HepG2 (cell line): ENCODE measurements around the gene STX5. TPM values are rescaled to one million over a fixed set of nuclear protein-coding genes. Genes with fewer than 3 reads are reported as not detected.

Experiments
- ATF7-NPFF ChIP-seq: sonication (generic); formaldehyde crosslinking; IDR thresholded peaks from 2 replicates; pipeline ENCODE4 v1.8.1; 2023; ENCODE audit warnings: mild to moderate bottlenecking, low read depth, missing genetic modification reagents, moderate library complexity
- DDIT3 ChIP-seq: sonication (generic); formaldehyde crosslinking; IDR thresholded peaks from 2 replicates; pipeline ENCODE4 v1.4.0; 2020; ENCODE audit warnings: mild to moderate bottlenecking, missing genetic modification reagents
- PAWR ChIP-seq: sonication (generic); formaldehyde crosslinking; IDR thresholded peaks from 2 replicates; pipeline ENCODE4 v1.4.0; 2020; ENCODE audit warnings: missing genetic modification reagents, mild to moderate bottlenecking, borderline replicate concordance
- PTBP1 ChIP-seq: fragments of 200-400 bp; formaldehyde crosslinking; IDR thresholded peaks from 2 replicates; pipeline ENCODE4 v1.6.1; 2018; ENCODE audit warnings: low read length, low read depth; ENCODE audit not compliant: poor library complexity, severe bottlenecking
- SIN3A ChIP-seq: IDR thresholded peaks from 2 replicates; pipeline ENCODE4 v1.6.1; 2011; ENCODE audit warnings: low read depth, mild to moderate bottlenecking, control low read depth, low read length, borderline replicate concordance
- TFAP4 ChIP-seq: sonication (generic); IDR thresholded peaks from 2 replicates; pipeline ENCODE4 v1.6.1; 2016; ENCODE audit warnings: low read depth, borderline replicate concordance
- TFDP1 ChIP-seq: IDR thresholded peaks from 2 replicates; pipeline ENCODE4 v1.6.1; 2016; ENCODE audit warnings: missing compliant biosample characterization, missing genetic modification reagents, borderline replicate concordance
- ZBTB37 ChIP-seq: sonication (generic); formaldehyde crosslinking; IDR thresholded peaks from 2 replicates; pipeline ENCODE4 v1.4.0; 2020; ENCODE audit warnings: mild to moderate bottlenecking, missing genetic modification reagents
- ZFP41 ChIP-seq: sonication (generic); formaldehyde crosslinking; IDR thresholded peaks from 2 replicates; pipeline ENCODE4 v1.4.0; 2020; ENCODE audit warnings: mild to moderate bottlenecking, missing genetic modification reagents, borderline replicate concordance
- ZNF18 ChIP-seq: sonication (generic); formaldehyde crosslinking; IDR thresholded peaks from 2 replicates; pipeline ENCODE4 v1.8.0; 2022; ENCODE audit warnings: mild to moderate bottlenecking, missing genetic modification reagents; ENCODE audit not compliant: insufficient replicate concordance
- ZNF496 ChIP-seq: sonication (generic); formaldehyde crosslinking; IDR thresholded peaks from 2 replicates; pipeline ENCODE4 v1.8.1; 2023; ENCODE audit warnings: mild to moderate bottlenecking, moderate library complexity, missing genetic modification reagents; ENCODE audit not compliant: insufficient replicate concordance
- ZNF564 ChIP-seq: sonication (generic); formaldehyde crosslinking; IDR thresholded peaks from 2 replicates; pipeline ENCODE4 v1.8.1; 2023; ENCODE audit warnings: mild to moderate bottlenecking, missing genetic modification reagents
- ZNF639 ChIP-seq: conservative IDR thresholded peaks from 2 replicates; pipeline ENCODE4 v1.6.1; 2018; ENCODE audit warnings: missing genetic modification reagents
- polyA plus RNA-seq, 8 experiments: library from polyadenylated mRNA; depleted of rRNA in 3 of 8; stranded (reverse) in 7 of 8; unstranded in 1 of 8; fragments of >200 nt; fragmentation: Illumina TruSeq in 4 of 8; extraction: Trizol in 4 of 8; gene quantifications; 2 replicates each; pipeline versions ENCODE4 v1.2.1 to v1.2.3, GENCODE V29; 2011 to 2016; ENCODE audit warnings: low read depth in 4 of 8, missing spikeins in 1 of 8, mixed read lengths in 1 of 8; ENCODE audit not compliant: insufficient read depth in 1 of 8
- total RNA-seq, 5 experiments: library from RNA; depleted of rRNA; stranded (reverse); fragments of >200 nt; fragmentation: Illumina TruSeq; extraction: Trizol; gene quantifications; 2 replicates each; pipeline ENCODE4 v1.2.3, GENCODE V29; 2016; ENCODE audit warnings: low read depth in 1 of 5
- TF ChIP-seq, protein P1 (sequence below): sonication (generic); formaldehyde crosslinking; IDR thresholded peaks from 2 replicates; pipeline ENCODE4 v1.5.0; 2020; ENCODE audit warnings: missing genetic modification reagents
- TF ChIP-seq, protein P2 (sequence below), 2 experiments: sonication (generic) in 1 of 2; formaldehyde crosslinking in 1 of 2; IDR thresholded peaks; 2 replicates each; pipeline versions ENCODE4 v1.4.0 to v1.6.1; 2018 to 2020; ENCODE audit warnings: missing genetic modification reagents in 2 of 2, borderline replicate concordance in 1 of 2, low read depth in 1 of 2, mild to moderate bottlenecking in 1 of 2, missing biosample characterization in 1 of 2

The STX5 gene
- total and polyA plus RNA-seq, 2 of the 13 experiments (the other 11 are each of a cell fraction or from before 2014, with no cell fraction given) = 26.9 to 30.0 TPM

- TF ChIP-seq, protein P1, sequence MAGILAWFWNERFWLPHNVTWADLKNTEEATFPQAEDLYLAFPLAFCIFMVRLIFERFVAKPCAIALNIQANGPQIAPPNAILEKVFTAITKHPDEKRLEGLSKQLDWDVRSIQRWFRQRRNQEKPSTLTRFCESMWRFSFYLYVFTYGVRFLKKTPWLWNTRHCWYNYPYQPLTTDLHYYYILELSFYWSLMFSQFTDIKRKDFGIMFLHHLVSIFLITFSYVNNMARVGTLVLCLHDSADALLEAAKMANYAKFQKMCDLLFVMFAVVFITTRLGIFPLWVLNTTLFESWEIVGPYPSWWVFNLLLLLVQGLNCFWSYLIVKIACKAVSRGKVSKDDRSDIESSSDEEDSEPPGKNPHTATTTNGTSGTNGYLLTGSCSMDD (CRISPR knock-in tag) = no peak
- no peak for TF ChIP-seq ZFP41 (CRISPR knock-in tag)
- TF ChIP-seq ZNF564 = peak; percentile 49; the same call in 1 of the 2 replicates
- TF ChIP-seq DDIT3 (CRISPR knock-in tag) = no peak
- TF ChIP-seq ZNF496 (CRISPR knock-in tag) = no peak
- TF ChIP-seq ZBTB37 (CRISPR knock-in tag) = no peak
- TF ChIP-seq PTBP1 = peak; percentile 89
- TF ChIP-seq PAWR (CRISPR knock-in tag) = no peak
- no peak for TF ChIP-seq ZNF18 (CRISPR knock-in tag)
- TF ChIP-seq, protein P2, sequence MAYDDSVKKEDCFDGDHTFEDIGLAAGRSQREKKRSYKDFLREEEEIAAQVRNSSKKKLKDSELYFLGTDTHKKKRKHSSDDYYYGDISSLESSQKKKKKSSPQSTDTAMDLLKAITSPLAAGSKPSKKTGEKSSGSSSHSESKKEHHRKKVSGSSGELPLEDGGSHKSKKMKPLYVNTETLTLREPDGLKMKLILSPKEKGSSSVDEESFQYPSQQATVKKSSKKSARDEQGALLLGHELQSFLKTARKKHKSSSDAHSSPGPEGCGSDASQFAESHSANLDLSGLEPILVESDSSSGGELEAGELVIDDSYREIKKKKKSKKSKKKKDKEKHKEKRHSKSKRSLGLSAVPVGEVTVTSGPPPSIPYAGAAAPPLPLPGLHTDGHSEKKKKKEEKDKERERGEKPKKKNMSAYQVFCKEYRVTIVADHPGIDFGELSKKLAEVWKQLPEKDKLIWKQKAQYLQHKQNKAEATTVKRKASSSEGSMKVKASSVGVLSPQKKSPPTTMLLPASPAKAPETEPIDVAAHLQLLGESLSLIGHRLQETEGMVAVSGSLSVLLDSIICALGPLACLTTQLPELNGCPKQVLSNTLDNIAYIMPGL (CRISPR knock-in tag; IDR thresholded peaks at IDR 0.05; ENCODE audit: borderline replicate concordance in 1 of 2, low read depth in 1 of 2) = peak; percentile 91 to 95
- peak; percentile 86 for TF ChIP-seq ATF7-NPFF (CRISPR knock-in tag)
- peak; percentile 34; the same call in 1 of the 2 replicates for TF ChIP-seq TFAP4
- TF ChIP-seq SIN3A = peak; percentile 75
- TF ChIP-seq TFDP1 (CRISPR knock-in tag) = peak; percentile 87
- peak; percentile 76; the same call in 1 of the 2 replicates for TF ChIP-seq ZNF639 (CRISPR knock-in tag)
Observed at GRCh38 chr11:62787005-62787759, 44.7 kb downstream of the STX5 start, which contains the start of gene TMEM179B (continued).
